Left lung (tissue), 10 donors: ENCODE measurements around the gene FGGY. TPM values are rescaled to one million over a fixed set of nuclear protein-coding genes. Genes with fewer than 3 reads are reported as not detected.

Experiments
- ATAC-seq: fragments of 200-7000 bp; cut with Tn5 transposase; one replicate; pipeline ENCODE4 v1.9.1; 2020; ENCODE audit warnings: moderate library complexity
- DNase-seq, 4 donors: peaks; one replicate each; pipeline ENCODE4 v3.0.0-alpha.2; 2013 to 2020
- H3K27ac ChIP-seq, 2 donors: fragments of 200-600 bp; sonication (generic) in 1 of 2; one replicate each; pipeline versions ENCODE4 v1.5.0 to v1.8.0; 2020 to 2021
- H3K27me3 ChIP-seq, 2 donors: fragments of 200-600 bp; sonication (generic) in 1 of 2; one replicate each; pipeline versions ENCODE4 v1.5.0 to v1.8.0; 2020 to 2021
- H3K36me3 ChIP-seq, 2 donors: fragments of 200-600 bp; sonication (generic) in 1 of 2; one replicate each; pipeline versions ENCODE4 v1.5.0 to v1.8.0; 2020 to 2021
- H3K4me1 ChIP-seq, 2 donors: fragments of 200-600 bp; one replicate each; pipeline ENCODE4 v1.8.0; 2021
- H3K4me3 ChIP-seq, 2 donors: fragments of 200-600 bp; sonication (generic) in 1 of 2; one replicate each; pipeline versions ENCODE4 v1.5.0 to v1.8.0; 2020 to 2021; ENCODE audit warnings: mild to moderate bottlenecking in 1 of 2
- H3K9me3 ChIP-seq, 2 donors: fragments of 200-600 bp; sonication (generic) in 1 of 2; one replicate each; pipeline versions ENCODE4 v1.5.0 to v1.8.0; 2020 to 2021
- CTCF ChIP-seq, 2 donors: fragments of 200-600 bp; sonication (generic) in 1 of 2; IDR thresholded peaks; one replicate each; pipeline versions ENCODE4 v1.5.0 to v1.8.0; 2021; ENCODE audit warnings: antibody characterized with exemption in 2 of 2
- intact Hi-C, 2 donors: fragments of 100-400 bp; cut with DNase I; formaldehyde crosslinking; loops; one replicate each; pipeline versions ENCODE4 v1.11.2 to v1.14.2; 2022
- polyA plus RNA-seq, 6 donors: library from polyadenylated mRNA; unstranded; fragments of 120-200 nt; gene quantifications; one replicate each; pipeline ENCODE4 v1.2.1, GENCODE V29; 2013; ENCODE audit not compliant: insufficient read length in 6 of 6
- total RNA-seq, 2 donors: library from RNA; stranded (reverse); fragmentation: NEBNext Ultra II Directional; extraction: Animal tissue kit (Norgen Biotek cat#: 25700); gene quantifications; one replicate each; pipeline ENCODE4 v1.2.1, GENCODE V29; 2021
- donor health status: DM: no; HTN: yes; CAD: no.
- donor health status: DM: no; HTN: no; CAD: no.

FGGY gene
- total and polyA plus RNA-seq, 8 donors = 13.5 to 22.7 (median 18.4) TPM

GRCh38 chr1:59444520-59444919, 147.6 kb downstream of the FGGY start:
- Histone ChIP-seq H3K27me3 (no peaks in the 10 kb centered on the region), H3K4me3 (no peak overlapping the region), H3K4me1 (peaks cover 11 to 15% of the 10 kb centered on the region in 2 donors), H3K27ac (peak overlapping the region in 1 of 2 donors; percentile 5), H3K36me3 (no peaks in the 10 kb centered on the region), H3K9me3 (no peaks in the 10 kb centered on the region)
- TF ChIP-seq CTCF (IDR thresholded peaks at IDR 0.05) = no peak
- intact Hi-C loops = no loop called here
- ATAC-seq = no peak
- DNase-seq = no peak

GRCh38 chr1:59445040-59445439, 148.1 kb downstream of the FGGY start:
- H3K4me1 ChIP-seq = peaks cover 11 to 15% of the 10 kb centered on the region in 2 donors
- H3K27me3 ChIP-seq = no peaks in the 10 kb centered on the region
- peak; percentile 99 for ATAC-seq
- intact Hi-C loops = no loop called here
- peak in 1 of 4 donors; percentile 62 for DNase-seq
- peak overlapping the region; percentile 5 to 14 for H3K27ac ChIP-seq
- H3K9me3 ChIP-seq = no peaks in the 10 kb centered on the region
- TF ChIP-seq CTCF (IDR thresholded peaks at IDR 0.05) = no peak
- no peaks in the 10 kb centered on the region for H3K36me3 ChIP-seq
- no peak overlapping the region for H3K4me3 ChIP-seq

GRCh38 chr1:59446257-59446901, 149.5 kb downstream of the FGGY start:
- no peak for DNase-seq
- Histone ChIP-seq H3K9me3 (no peaks in the 10 kb centered on the region), H3K27me3 (no peaks in the 10 kb centered on the region), H3K27ac (no peak overlapping the region), H3K4me3 (no peak overlapping the region), H3K36me3 (no peaks in the 10 kb centered on the region), H3K4me1 (peaks cover 11 to 15% of the 10 kb centered on the region in 2 donors)
- no peak for TF ChIP-seq CTCF (IDR thresholded peaks at IDR 0.05)
- peak; percentile 15 for ATAC-seq
- intact Hi-C loops = no loop called here

GRCh38 chr1:59452026-59452425, 155.1 kb downstream of the FGGY start:
- no peaks in the 10 kb centered on the region for H3K27me3 ChIP-seq
- no peaks in the 10 kb centered on the region for H3K36me3 ChIP-seq
- ATAC-seq (no peak), DNase-seq (no peak)
- TF ChIP-seq CTCF (IDR thresholded peaks at IDR 0.05) = no peak
- H3K4me1 ChIP-seq = peaks cover 0 to 25% of the 10 kb centered on the region in 2 donors
- intact Hi-C loops = no loop called here
- H3K27ac ChIP-seq = no peak overlapping the region
- H3K9me3 ChIP-seq = no peaks in the 10 kb centered on the region
- H3K4me3 ChIP-seq = no peak overlapping the region

GRCh38 chr1:59452559-59452958, 155.7 kb downstream of the FGGY start:
- Histone ChIP-seq H3K27me3 (no peaks in the 10 kb centered on the region), H3K27ac (peak overlapping the region in 1 of 2 donors; percentile 30), H3K4me1 (peaks cover 0 to 25% of the 10 kb centered on the region in 2 donors), H3K9me3 (no peaks in the 10 kb centered on the region), H3K4me3 (no peak overlapping the region), H3K36me3 (no peaks in the 10 kb centered on the region)
- no peak for TF ChIP-seq CTCF (IDR thresholded peaks at IDR 0.05)
- DNase-seq (peak in 1 of 4 donors; percentile 65), ATAC-seq (peak; percentile 87)
- intact Hi-C loops = no loop called here
